GM20431 (cell line): ENCODE data around the gene DDX23.

ENCODE experiments used
- in situ Hi-C: fragments of 300-500 bp; cut with MseI, MboI; formaldehyde crosslinking; loops from one replicate; pipeline ENCODE4 v1.15.0; 2020; ENCODE audit warnings: low sequenced_read_pairs; ENCODE audit not compliant: unreplicated experiment

The DDX23 gene

DNA sequence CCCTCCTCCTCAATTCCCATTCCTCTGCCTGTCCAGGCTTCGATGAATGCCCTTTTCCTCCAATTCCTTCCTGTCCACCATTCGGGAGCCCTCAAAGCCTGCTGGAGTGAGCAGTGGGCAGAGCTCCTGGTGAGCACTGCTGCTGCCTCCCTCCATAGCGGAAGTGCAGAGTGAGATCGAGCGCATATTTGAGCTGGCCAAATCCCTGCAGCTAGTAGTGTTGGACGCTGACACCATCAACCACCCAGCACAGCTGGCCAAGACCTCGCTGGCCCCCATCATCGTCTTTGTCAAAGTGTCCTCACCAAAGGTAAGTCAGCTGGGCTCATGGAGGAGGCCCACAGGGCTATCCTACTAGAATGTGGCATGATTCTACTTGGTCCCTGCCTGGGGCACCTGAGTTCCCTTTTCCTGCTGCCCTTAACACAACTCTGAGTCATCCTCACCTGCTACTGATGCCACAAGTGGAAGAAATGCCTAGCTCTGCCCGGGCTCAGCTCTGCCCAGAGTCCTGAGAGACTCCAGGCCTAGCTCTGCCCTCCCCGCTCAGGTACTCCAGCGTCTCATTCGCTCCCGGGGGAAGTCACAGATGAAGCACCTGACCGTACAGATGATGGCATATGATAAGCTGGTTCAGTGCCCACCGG is 25.6 kb downstream of the DDX23 start:
- in situ Hi-C loops = no loop called here

DNA sequence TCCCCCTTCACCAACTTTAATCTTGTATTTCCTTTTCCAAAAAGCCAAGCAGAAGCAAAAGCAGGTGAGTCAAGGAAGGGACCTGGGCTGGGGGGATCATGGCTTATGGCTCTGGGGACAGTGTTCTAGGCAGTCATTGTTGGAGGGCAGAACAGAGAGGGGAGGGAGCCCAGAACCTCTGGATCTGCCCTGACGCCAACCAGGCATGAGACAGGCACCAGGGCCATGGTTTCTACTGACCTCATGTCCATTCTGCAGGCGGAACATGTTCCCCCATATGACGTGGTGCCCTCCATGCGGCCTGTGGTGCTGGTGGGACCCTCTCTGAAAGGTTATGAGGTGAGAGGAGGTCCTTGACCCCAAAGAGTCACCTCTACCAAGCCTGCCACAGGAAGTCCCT is 27.1 kb downstream of the DDX23 start:
- in situ Hi-C loops = no loop called here

DNA sequence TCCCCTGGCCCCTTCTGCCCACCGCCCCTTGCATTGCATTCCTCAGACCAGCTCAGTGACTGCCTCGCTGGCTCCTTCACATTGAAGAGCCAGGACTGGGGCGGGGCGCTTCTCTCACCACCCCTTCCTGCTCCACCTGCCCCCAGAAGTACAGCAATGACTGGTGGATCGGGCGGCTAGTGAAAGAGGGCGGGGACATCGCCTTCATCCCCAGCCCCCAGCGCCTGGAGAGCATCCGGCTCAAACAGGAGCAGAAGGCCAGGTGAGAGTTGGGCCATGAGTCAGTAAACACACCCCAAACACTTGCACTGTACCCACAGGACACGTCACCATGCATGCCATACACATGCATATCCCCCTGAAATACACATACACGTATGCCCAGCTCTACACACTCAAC is 27.9 kb downstream of the DDX23 start:
- in situ Hi-C loops = no loop called here

DNA sequence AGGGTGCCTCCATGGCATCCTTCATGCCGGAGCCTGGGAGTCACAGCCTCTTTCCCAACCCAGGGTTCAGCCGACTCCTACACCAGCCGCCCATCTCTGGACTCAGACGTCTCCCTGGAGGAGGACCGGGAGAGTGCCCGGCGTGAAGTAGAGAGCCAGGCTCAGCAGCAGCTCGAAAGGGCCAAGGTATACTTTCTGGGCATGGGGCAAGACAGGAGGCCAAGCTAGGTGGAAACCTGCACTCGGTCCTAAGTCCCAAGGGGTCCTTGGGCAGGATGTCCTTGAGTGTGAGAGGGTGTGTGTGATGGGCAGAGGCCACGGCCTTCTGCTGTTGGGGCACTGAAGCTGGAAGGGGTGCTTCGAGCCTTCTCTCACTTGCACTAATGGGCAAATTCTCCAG is 28.7 kb downstream of the DDX23 start:
- in situ Hi-C loops = no loop called here

DNA sequence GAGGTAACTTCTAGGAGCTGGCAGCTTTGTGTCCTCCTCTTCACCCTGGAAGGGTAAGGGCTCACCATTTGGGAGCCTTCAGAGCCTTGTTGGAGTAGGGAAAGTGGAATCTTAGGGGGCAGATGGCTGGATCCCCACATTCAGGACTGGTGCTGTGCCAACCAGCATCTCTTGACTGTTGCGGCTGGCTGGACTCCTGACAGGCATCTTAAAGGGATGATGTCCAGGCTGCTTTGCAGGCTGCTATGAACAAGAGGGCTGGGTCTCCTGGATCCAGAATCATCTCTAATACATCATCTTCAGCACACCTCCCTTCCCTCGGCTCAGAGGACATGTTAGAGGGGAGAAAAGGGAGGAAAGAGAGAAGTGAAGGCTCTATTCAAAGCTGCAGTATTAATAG is 29.3 kb downstream of the DDX23 start:
- in situ Hi-C loops = no loop called here

DNA sequence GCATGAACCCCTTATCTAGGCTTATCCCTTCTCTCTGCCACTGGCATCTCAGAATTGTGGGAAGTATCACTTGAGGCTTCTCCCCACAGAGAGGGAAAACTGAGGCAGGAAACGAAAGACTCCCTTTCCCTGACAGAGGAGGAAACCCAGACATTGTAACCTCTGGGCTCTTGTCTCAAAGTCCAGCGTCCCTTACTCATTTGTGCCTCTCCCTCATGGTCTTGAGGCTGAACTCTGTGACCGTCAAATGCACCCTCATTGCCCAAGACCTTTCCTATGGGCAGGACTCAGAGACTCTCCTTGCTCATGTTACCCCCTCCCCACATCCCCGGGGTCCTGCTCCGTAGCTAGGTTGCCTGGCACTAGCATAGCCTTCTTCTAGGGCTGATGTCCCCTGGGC is 29.8 kb downstream of the DDX23 start:
- in situ Hi-C loops = no loop called here

DNA sequence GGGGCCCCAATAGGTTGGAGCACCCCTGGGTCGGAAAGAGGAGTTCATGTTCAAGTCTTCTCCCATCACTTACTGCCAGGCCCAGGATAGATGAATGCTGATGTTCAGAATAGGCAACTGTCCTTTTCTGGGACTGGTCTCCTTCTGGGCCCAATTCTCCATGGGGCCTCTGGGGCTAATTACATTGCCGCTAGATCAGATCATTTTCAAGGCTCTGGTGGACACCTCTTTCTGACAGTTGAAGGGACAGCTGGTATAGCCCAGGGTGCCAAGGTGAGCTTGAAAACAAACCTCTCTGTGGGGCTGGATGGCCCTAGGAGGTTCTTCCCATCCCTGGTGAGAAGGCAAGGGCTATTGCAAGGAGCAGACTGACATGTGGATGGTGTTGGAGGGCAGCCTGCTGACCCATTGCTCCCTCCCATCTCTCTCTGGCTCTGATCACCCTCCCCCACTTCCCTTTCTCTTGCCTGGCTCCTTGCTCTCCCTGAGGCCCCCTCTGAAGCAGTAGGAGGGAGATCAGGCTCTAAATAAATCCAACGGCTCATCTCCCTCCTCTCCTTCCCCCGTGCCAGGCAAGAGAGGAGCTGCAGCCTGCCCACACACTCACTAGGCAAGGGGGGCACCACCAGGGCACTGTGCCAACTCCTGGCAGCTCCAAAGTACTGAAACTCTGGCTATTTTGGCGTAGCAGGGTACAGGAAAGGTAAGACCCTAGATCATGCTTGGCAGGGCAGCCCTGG is 31.8 kb downstream of the DDX23 start:
- in situ Hi-C loops = no loop called here

DNA sequence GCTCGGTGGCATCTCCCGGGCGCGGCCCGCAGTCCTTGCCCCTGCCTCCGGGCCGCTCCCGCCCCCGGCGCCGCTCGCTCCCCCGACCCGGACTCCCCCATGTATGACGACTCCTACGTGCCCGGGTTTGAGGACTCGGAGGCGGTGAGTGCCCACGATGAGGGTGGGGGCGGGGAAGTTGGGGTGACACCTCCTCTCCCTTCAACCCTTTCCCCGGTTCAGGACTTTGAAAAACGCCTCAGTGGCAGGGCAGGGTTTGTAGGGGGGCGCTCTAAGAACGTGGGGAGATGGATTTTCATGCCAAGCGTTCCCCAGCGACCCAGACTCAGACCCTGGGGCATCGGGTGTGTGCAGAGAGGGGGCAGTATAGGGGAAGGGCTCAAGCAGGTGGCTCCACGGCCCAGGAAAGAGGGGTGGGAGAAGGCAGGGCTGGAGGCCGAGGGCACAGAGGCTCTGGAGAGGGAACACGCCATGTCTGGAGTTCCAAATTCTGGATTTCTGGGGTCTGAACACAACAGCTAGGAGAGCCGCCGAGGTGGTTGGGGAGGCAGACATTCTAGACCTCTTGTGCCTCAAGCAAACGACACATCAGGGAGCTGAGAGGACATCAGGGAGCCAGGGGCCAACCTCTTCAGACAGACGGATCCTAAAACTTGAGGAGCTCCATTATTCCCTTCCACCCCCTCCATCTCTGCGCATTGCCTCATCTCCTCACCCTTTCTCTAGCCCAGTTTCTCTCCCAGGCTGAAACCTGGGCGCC is 33.0 kb downstream of the DDX23 start:
- in situ Hi-C loops = no loop called here

DNA sequence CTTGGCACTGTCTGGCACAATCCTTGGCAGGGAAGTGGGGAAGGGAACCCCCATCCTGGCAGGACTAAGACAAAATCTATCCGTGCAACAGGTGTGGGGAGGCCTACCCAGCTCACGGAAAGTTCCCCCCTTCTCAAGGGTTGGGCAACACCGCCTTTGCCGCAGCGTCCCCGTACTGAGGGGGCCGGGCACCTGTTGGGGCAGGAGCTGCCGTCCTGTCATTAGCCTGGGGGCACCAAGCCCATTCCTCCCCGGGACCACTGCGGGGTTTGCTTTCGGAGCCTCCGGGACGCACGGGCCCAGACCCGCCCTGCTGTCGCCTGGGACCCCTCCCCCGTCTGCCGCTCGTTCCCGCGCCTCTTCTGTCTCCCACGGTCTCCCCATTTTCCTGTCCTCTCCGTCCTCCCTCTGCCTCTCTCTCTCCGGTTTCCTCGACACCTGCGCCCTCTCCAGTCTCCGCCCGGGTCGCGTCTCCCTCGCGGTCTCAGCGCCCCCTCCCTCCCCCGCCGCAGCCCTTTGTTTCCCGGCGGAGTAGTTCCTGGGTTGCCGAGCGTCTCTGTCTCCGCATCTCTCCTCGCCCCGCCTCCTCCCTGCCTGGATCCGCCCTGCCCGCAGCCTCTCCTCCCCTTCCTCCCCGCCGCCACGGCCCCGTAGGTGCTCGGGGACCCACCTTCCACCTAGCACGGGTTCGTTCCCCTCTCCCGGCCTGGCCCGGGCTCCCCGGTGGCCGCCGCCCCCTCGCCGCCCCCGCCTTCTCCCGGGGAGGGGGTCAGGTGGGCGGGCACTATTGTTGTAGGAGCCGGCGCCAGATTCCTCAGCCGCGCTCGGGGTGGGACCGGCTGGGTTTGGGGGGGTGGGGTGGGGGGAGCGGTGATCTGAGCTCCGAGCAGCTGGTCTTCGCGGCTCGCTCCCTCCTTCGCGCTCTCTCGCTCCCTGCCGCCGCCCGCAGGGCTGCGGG is 33.8 kb downstream of the DDX23 start, which contains the start of gene CACNB3:
Gene CACNB3 (plus strand): TSS at position 624 of the 958 bp plus-strand sequence. CDS start 434 bp downstream, outside the sequence.
- in situ Hi-C loops = no loop called here

DNA sequence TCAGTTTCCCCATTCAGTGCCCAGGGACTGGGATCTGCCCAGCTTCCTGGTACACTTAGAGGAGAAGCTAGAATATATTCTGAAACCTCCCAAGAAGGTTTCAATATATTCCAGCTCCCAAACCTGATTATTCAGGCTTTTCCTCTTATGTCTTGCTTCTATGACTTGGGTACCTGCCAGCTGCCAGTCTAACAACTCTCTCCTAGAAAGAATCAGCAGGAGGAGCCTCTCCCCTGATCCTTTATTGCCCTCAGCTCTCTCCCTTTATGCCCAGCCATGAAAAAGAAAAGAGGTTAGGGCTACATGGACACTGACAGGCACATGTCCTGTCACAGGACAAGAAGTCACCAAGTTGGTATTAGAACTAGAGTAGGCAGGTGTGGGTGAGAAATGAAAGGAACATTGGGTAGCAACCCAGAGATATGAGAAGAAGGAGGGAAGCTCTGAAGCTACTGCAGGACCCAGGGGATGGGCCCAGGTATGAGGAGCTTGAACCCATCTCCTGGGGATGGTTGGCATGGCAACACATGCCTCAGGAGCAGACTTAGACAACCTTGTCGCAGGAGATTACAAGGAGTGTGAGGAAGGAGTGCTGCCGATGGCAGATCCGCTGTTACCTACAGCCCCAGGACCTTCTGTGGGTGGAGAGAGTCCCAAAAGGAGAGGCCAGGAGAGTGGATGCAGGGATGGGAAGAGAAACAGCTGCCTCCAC is 35.7 kb downstream of the DDX23 start:
- in situ Hi-C loops = no loop called here

DNA sequence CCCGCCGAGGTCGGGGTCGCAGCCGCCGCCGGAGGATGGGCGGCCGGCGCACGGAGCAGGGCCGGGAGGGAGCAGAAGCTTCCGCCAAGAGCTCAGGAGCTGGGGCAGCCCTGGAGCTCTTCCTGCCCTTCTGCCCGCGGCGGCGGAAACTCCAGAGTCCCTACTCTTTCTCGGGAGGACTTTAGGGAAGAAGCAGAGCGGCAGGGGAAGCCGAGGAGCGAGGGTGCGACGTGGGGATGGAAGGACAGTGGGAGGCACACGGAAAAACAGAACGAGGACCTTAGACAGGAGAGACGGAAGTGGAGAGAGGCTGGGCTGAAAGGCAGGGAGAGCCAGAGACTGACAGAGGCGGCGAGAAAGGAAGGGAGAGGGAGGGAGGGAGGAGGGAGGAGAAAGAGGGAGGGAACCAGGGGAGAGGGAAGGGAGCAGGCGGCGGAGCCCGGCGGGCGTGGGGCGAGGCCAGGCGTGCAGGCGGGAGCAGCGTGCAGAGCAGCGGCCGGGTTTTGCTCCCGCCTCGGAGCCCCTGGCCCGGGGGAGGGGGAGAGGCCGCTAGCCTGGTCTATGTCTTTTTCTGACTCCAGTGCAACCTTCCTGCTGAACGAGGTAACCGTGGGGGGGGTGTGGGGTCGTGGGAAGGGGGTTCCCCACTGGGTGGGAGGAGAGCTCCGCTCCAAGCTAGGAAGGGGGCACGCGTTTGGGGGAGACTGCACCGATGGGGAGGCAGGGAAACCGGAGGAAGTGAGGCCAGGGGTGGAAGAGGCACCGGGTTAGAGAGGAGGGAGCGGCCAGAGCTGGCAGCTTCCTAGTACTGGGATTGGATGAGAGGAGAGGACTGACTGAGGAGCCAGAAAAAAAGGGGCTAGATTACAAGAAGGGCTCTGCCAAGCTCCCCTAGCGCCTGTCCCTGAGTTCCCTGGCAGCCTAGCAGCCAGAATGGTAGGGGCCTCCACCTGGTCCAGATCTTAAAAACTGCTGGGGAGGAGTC is 36.5 kb downstream of the DDX23 start:
- in situ Hi-C loops = no loop called here

DNA sequence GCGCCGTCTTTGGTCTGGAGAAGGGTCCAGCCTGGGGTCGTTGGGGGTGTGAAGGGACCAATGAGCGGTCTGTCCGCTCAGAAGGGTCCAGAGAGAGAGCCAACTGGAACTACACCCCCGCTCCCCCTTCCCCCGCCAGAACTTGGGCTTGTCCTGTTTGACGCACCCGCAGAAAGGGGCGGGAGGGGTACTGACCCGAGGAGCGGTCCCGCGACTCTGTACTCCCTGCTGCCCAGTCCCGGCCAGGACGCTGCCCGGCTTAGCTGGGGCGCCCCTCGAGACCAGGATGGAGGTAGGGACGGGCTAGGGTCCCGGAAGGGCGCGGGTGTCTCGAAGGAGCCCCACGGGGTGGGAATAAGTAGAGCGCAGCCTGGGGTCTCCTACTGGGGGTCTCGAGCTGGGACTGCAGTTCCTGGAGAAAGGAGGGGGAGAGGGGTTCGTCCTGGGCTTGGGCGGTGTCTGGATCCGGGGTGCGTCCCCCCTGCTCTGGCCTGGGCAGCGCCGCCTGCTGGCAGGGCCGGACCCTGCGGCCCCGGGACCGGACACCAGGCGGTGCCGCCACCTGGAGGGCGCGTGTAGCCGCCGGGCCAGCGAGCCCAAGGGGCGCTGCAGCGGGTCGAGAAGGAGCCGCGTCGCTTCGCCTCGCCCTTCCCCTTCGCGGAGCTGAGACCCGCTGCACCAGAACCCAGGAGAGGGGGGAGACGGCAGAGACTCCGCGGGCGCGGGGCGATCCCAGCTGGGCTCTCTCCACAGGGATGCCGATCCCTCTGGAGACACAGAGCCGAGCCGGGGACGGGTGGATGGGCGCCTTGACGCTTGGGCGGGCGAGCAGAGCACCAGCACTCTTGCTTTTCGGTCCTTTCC is 37.5 kb downstream of the DDX23 start:
- in situ Hi-C loops = no loop called here

DNA sequence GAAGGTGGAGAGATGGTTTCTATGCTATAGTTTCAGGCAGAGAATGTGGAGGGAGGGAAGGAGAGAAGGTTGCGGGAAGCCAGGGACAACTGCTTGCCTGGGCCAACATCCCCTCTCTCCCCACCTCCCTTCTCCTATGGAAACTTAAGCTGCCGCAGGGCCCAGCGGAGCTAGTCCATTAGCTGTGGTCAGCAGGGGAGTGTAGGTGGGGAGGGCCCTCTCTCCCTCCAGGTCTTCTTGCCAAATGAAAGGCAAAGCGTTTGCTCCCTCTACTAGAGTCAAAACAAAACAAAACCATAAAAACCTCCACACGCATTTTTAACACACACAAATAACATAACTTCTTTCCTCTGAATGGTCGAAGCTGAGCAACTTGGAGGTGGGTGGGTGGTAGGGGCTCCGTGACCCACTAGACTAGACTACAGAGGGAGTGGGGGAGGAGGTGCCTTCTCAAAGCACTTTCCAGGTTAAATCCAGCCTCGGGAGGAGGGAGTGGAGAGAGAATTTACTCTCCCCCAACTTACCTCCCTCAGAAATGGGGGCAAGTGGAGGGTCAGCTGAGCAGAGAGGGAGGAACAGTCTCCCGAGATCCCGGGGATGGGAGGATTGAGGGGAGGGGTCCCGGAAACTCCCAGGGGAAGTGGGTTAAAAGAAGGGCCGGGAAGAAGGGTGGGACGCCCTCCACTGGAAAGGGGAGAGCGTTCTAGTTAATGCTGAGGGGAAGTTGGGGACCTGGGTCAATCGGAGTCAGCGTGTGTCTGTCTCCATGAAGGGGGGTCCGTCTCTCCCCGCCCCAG is 38.3 kb downstream of the DDX23 start:
- in situ Hi-C loops = no loop called here

DNA sequence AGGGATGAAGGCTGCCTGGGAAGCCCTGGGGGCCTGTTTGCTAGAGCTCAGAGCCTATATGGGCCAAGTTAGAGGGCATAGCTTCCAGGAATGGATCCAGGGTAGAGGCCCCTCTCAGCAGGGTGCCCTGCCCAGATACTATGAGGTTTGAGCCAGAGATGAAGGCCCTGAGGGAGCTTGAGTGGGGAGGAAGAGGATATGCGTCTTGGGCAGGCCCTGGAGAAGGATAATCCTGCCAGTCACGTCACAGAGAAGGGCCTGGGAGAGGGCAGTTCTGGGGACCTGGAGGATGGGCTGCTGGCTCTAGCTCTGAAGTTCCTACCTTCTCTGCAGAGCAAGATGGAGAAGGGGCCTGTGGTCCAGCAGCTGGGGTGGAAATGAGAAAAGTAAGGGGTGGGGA is 39.6 kb downstream of the DDX23 start:
- in situ Hi-C loops = no loop called here

DNA sequence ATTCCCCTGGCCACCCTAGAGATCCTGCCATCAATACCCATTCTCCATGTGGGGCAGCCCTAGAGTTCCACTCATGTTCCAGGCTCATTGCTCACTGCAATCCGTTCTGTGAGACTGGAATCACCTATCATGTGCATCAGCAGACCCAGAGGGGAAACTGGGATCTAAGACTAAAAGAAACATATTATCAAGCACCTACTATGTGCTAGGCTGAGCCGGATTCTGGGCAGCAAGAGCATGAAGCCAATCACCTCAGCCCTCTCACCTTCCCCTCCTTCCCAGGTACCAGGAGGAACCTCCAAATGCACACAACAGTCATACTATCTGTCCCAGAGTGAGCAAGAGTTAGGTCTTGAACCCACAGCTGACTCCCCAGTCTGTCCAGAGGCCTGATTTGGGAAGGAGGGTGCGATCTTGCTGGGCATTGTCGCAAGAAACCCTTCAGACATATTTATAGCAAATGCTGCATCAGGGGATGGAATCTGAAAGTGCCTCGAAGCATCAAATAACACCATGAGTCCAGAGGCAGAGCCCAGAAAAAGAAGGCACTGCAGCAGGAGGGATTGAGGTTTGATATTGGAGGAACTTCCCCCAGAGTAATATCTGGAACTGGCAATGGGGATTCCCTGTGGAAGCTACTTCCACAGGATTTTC is 40.4 kb downstream of the DDX23 start:
- in situ Hi-C loops = no loop called here

DNA sequence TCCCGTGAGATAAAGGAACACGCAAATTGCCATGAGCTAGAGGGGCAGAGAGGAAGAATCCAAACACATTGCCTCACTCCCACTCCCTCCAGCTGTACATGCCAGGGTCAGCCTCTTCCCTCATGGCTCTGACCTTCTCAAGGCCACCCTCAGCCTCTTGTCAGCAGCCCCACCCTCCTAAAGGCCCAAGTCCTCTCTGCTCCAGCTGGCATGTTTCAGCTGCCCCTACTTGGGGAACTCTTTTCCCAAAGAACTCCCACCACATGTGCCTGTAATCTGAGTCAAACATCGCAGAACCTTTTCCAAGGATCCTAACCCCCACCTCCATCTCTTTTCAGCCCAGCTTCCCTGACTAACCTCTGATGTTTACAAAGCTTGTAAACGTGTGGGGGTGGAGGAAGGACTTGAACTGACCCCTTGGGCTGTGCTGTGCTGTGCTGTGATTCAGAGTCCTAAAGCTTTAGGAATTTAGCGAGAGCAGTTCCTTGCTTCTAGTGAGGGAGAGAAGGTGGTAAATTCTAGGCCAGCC is 41.0 kb downstream of the DDX23 start:
- in situ Hi-C loops = no loop called here
